SK-N-MC (cell line): ENCODE data around the gene CPNE5.

Experiments
- DNase-seq: peaks from one replicate; pipeline ENCODE4 v3.0.0-alpha.2; 2011; ENCODE audit warnings: low read depth, low spot score
- H3K27ac ChIP-seq: fragments of 200-600 bp; sonication (generic); 2 replicates; pipeline ENCODE4 v1.5.1; 2016; ENCODE audit warnings: mixed run types
- H3K36me3 ChIP-seq: fragments of 200-600 bp; sonication (generic); 2 replicates; pipeline ENCODE4 v1.6.1; 2017; ENCODE audit warnings: antibody characterized with exemption, low read length, mixed read lengths; ENCODE audit not compliant: insufficient read depth
- H3K4me3 ChIP-seq: fragments of 200-600 bp; sonication (generic); 2 replicates; pipeline ENCODE4 v1.5.1; 2016
- H3K9ac ChIP-seq: fragments of 200-600 bp; sonication (generic); 2 replicates; pipeline ENCODE4 v1.8.0; 2017; ENCODE audit warnings: mixed run types, mixed read lengths; ENCODE audit not compliant: insufficient read length
- H3K9me3 ChIP-seq: fragments of 200-600 bp; sonication (generic); 2 replicates; pipeline ENCODE4 v1.6.1; 2017; ENCODE audit warnings: low read depth, mild to moderate bottlenecking, antibody characterized with exemption, low read length, moderate library complexity, mixed read lengths
- EZH2 ChIP-seq: fragments of 200-600 bp; sonication (generic); IDR thresholded peaks from one replicate; pipeline ENCODE4 v1.6.1; 2017; ENCODE audit warnings: antibody characterized with exemption
- FOXP2 ChIP-seq: optimal IDR thresholded peaks from 2 replicates; pipeline ENCODE3; 2011; ENCODE audit warnings: mild to moderate bottlenecking, moderate library complexity; ENCODE audit not compliant: insufficient read depth; ENCODE audit errors: extremely low read length, control extremely low read depth
- POLR2AphosphoS5 ChIP-seq: IDR thresholded peaks from 2 replicates; pipeline ENCODE4 v1.6.1; 2012; ENCODE audit warnings: mild to moderate bottlenecking, low read depth, low read length, borderline replicate concordance

The CPNE5 gene

DNA sequence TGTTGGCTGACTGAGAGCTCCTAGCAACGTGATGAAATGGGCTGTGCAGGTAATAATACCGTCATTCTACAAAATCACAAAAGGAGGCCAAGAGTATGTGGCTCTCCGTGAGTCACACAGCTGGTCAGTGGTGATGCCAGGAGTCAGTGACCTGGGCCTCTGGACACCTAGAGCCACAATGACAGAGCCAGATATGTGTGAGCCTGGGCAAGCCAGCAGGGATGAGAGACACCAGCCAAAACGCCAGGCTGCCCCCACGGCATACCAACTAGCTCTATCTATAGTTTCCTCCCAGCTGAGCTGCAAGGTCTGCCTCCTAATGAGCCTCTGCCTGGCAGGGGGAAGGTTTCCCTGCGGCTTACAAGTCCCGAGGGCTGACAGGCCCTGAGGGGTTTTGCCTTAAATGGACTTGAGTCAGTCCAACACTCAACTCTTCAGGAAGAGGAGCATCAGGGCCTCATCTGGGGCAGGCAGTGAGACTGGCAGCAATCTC, 70.0 kb downstream of the CPNE5 start:
- Histone ChIP-seq H3K9me3 (no peaks in the 10 kb centered on the region), H3K27ac (no peak overlapping the region), H3K9ac (no peak overlapping the region), H3K4me3 (no peak overlapping the region), H3K36me3 (no peaks in the 10 kb centered on the region)
- TF ChIP-seq FOXP2, result no peak
- TF ChIP-seq EZH2, result no peak
- no peak for TF ChIP-seq POLR2AphosphoS5
- no peak for DNase-seq

DNA sequence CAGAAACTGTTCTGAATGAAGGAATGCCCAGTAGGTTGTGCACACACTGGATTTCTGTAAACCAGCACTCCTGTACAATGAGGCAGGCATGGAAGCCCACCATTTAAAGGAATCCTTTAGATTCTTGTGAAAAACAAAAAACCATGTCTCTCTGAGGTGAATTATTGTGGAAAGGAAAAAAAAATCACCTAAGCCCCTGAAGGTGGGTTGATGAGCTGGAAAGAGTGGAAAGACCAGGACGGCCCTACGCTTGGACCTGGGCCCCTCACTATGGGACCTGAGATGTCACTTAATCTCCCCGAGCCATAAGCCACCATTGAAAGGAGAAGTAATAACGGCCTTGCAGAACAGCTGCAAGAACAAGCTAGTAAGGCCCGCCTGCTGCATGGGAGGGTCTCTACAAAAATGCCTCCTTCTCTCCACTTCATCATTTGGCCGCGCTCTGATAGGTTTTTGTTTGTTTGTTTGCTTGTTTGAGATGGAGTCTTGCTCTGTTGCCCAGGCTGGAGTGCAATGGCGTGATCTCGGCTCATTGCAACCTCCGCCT, 72.8 kb downstream of the CPNE5 start:
- H3K4me3 ChIP-seq, result no peak overlapping the region
- no peak overlapping the region for H3K9ac ChIP-seq
- H3K27ac ChIP-seq, result no peak overlapping the region
- H3K9me3 ChIP-seq, result no peaks in the 10 kb centered on the region
- no peaks in the 10 kb centered on the region for H3K36me3 ChIP-seq
- no peak for TF ChIP-seq POLR2AphosphoS5
- TF ChIP-seq EZH2, result no peak
- no peak for TF ChIP-seq FOXP2
- DNase-seq, result no peak

DNA sequence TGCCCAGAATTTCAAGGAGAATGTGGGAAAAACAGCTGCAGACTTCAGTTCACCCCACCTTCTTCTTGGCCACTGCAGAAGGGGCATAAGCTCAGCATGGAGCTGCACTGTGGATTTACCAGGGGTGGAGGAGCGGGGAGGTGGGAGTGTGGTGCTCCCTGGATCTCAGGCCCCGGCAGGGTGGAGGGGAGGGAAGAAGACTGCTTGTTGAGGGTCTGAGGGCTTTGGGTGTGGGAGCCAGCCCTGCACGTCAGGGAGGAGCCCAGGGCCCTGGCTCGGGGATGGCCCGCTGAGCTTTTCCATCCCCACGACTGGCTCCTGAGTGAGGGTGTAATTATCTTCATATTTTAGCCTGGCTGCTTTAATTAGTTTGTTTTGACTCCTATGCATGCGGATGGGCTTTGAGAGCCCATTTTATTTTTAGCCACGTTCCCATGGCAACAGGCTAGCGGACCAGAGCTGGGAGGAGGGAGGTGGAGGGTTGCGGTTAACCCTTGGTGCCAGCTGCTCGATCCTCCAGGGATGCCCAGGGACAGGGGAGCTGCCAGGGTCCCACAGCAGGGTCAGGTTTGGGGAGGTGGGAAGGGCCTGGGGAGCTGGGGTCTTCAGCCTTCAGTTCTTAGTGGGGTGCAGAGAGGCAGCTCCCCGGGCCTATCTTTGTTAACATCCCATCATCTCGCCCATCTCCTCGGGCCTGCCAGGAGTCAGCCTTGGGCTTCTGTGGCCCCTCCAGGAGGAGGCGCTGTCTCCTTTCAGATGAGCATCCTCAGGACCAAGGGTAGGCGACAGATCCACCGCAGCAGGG, 73.4 kb downstream of the CPNE5 start:
- Histone ChIP-seq H3K4me3 (no peak overlapping the region), H3K9me3 (no peaks in the 10 kb centered on the region), H3K9ac (no peak overlapping the region), H3K36me3 (no peaks in the 10 kb centered on the region), H3K27ac (no peak overlapping the region)
- peak; percentile 18 for DNase-seq
- TF ChIP-seq FOXP2 (no peak), POLR2AphosphoS5 (no peak), EZH2 (no peak)

DNA sequence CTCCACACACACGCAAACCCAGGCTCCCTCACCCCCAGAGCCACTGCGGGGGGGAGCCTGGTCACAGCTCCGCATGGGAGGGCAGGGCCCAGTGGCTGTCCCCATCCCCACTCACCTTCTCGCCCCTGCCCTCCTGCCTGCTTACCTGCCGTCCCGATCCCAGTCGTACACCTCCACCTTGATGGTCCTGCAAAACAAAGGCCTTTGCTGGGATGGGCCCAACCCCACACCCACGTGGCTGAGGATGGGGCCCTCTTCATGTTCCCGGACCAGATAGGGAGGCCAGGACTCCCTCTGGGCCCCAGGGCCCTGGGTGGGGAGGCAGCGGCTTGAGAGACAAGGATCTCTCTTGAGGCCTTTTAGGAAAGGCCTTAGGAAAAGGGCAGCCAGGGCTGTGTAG, 74.1 kb downstream of the CPNE5 start:
- Histone ChIP-seq H3K36me3 (no peaks in the 10 kb centered on the region), H3K27ac (no peak overlapping the region), H3K9me3 (no peaks in the 10 kb centered on the region), H3K9ac (no peak overlapping the region), H3K4me3 (no peak overlapping the region)
- DNase-seq, result no peak
- TF ChIP-seq POLR2AphosphoS5 (no peak), EZH2 (no peak), FOXP2 (no peak)

DNA sequence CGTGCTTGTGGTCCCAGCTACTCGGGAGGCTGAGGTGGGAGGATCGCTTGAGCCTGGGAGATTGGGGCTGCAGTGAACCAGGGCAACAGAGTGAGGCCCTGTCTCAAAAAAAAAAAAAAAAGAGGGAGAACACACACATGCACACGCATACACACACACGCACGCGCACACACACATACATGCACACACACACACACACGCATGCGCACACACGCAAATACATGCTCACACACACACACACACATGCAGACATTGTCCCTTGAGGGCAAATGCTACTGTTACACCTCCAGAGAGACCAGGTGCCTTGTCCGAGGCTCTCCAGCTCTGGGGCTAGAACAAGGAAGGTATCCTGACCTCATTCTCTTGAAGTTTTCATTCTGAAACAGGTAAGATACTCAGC, 77.1 kb downstream of the CPNE5 start:
- no peak overlapping the region for H3K9ac ChIP-seq
- no peaks in the 10 kb centered on the region for H3K36me3 ChIP-seq
- H3K27ac ChIP-seq, result no peak overlapping the region
- no peak for TF ChIP-seq POLR2AphosphoS5
- no peak overlapping the region for H3K4me3 ChIP-seq
- H3K9me3 ChIP-seq, result no peaks in the 10 kb centered on the region
- no peak for DNase-seq

DNA sequence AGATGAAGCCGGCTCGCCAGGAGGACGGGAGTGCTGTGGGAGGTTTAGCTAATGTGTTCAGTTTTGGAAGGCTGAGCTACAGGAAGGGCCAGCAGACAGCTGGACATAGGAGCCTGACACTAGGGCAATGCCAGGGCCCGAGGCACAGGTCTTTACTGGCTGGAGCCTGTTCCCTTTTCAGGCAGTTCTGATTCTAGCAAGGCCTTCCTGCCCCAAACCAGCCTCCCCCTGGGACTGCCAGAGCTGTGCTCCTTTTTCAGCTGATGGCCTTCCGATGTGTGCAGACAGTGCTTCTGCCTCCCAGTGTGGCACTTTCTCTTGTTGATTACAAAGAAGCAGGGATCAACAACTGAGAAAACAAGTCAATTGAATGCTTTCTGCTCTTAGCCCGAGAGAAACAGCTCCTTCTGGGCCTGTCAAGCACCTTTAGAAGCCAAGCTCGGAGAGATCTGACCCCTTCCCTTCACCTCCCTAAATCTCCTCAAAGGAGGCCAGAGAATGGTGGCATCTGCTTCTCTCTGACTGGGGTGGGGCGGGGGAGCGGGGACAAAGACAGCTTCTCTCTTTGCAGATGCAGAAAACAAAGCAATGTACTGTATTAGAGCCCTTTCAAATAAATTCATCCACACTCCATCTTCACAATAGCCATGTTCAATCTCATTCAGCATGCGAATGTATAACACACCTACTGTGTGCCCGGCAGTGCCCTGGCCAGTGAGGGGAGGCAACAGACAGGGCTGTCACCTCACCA, 78.4 kb downstream of the CPNE5 start:
- H3K4me3 ChIP-seq, result no peak overlapping the region
- H3K27ac ChIP-seq, result no peak overlapping the region
- DNase-seq, result no peak
- H3K9ac ChIP-seq, result no peak overlapping the region
- TF ChIP-seq FOXP2 (no peak), EZH2 (no peak), POLR2AphosphoS5 (no peak)
- H3K36me3 ChIP-seq, result no peaks in the 10 kb centered on the region
- H3K9me3 ChIP-seq, result no peaks in the 10 kb centered on the region

DNA sequence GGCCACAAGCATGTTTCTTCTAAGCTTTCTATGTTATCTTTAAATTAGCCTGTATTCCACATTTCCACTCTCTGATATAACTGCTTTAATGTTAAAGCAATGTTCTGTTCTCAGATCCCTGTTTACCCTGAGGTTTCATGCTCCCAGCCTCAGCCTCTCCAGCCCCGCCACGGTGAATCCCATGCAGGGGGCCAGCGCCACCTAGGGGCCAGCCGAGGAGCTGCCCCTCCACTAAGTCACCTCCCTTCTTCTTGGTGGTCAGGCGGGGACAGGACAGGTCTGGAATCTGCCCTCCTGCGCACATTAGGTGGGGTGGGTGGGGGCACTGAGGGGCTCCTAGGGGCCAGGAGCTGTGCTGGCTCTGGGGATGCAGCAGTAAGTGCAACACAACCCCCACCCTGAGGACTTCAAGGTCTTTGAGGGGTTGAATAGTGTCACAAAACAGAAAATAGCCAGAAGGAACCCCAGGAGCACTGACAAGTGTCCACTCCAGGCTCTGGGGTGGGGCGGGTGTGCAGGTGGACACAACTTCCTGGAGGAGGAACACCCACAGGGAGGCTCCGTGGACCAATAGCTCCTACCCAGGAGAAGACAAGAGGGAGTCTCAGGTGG, 80.0 kb downstream of the CPNE5 start:
- H3K36me3 ChIP-seq, result no peaks in the 10 kb centered on the region
- H3K4me3 ChIP-seq, result no peak overlapping the region
- H3K27ac ChIP-seq, result no peak overlapping the region
- no peaks in the 10 kb centered on the region for H3K9me3 ChIP-seq
- DNase-seq, result peak; percentile 10
- TF ChIP-seq EZH2 (no peak), POLR2AphosphoS5 (no peak), FOXP2 (no peak)
- H3K9ac ChIP-seq, result no peak overlapping the region

DNA sequence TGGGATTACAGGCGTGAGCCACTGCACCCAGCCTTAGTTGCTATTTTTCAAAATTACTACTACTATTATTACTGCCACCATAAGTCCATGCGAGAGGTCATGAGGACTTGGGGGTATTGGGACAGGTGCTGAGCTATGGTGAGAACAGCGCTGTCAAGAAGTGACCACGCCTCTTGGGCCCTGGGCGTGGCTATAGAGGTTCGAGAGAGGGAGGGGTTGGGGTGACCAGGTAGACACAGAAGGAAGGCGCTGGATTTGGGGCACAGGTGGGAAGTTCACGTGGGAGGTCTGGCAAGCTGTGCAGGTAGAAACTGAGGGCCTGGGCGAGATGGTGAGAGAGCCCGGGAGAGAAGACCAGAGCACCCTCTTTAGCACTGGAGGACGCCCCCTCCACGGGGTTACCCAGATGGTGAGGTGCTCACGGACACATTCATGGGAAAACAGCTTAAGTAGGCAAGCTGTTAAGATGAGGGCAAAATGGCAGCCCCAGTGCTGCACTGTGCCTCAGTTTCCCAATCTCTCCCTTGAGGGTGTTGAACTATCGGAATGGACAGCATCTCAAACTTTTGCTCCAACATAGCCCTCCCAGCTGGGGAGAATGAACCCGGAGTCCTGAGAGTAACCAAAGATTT, 80.6 kb downstream of the CPNE5 start:
- Histone ChIP-seq H3K4me3 (no peak overlapping the region), H3K9ac (no peak overlapping the region), H3K9me3 (no peaks in the 10 kb centered on the region), H3K36me3 (no peaks in the 10 kb centered on the region), H3K27ac (no peak overlapping the region)
- no peak for TF ChIP-seq POLR2AphosphoS5
- TF ChIP-seq FOXP2, result no peak
- no peak for TF ChIP-seq EZH2
- DNase-seq, result no peak
